K562 (cell line): ENCODE results near the gene ALK. TPM values are rescaled to one million over a fixed set of nuclear protein-coding genes. Genes with fewer than 3 reads are reported as not detected.

Experiments
- ATAC-seq: fragments of 200-7000 bp; cut with Tn5 transposase; 3 replicates; pipeline ENCODE4 v1.9.1; 2020; ENCODE audit warnings: moderate library complexity
- BruUV-seq: library from RNA; stranded (reverse); fragments of 400-500 nt; replicated peaks from 2 replicates; lab custom pipeline; 2021; lab: Mats Ljungman, UMichigan
- CTCF ChIA-PET: fragments of 300-600 bp; formaldehyde crosslinking; extraction: SDS; loops from one replicate; lab custom pipeline; 2021; ENCODE audit warnings: low intra/inter-chr PET ratio; lab: Yijun Ruan, JAX
- POLR2A ChIA-PET: fragments of 300-600, 350-650 bp; sonication (Branson Sonifier 250); formaldehyde crosslinking; extraction: SDS; loops from one replicate; lab custom pipeline; 2021; ENCODE audit warnings: antibody characterized with exemption, inconsistent platforms; lab: Yijun Ruan, JAX
- DNase-seq, 4 experiments: peaks; one replicate each; pipeline versions ENCODE4 v3.0.0 to v3.0.0-alpha.2; 2011 to 2018; ENCODE audit warnings: low spot score in 3 of 4, mixed read lengths in 3 of 4; ENCODE audit errors: extremely low read depth in 1 of 4
- FAIRE-seq: peaks from 2 replicates; lab custom pipeline; 2011; peaks lifted over from hg19 to GRCh38; lab: Jason Lieb, UNC
- H2AFZ ChIP-seq: 2 replicates; pipeline ENCODE4 v1.6.0; 2011; ENCODE audit warnings: low read depth, low read length, control low read depth, inconsistent platforms
- H3K27ac ChIP-seq: fragments of 200-600 bp; 3 replicates; pipeline ENCODE4 v1.8.0; 2011; ENCODE audit warnings: low read depth, mild to moderate bottlenecking, control low read depth, inconsistent platforms, low read length, moderate library complexity, mixed read lengths; ENCODE audit errors: extremely low read depth
- H3K27me3 ChIP-seq, 2 experiments: fragments of 300-600 bp in 1 of 2; 2 replicates in 1 of 2; 3 replicates in 1 of 2; pipeline versions ENCODE4 v1.6.0 to v1.8.0; 2011; ENCODE audit warnings: inconsistent platforms in 2 of 2, low read length in 2 of 2, mild to moderate bottlenecking in 1 of 2, mixed read lengths in 1 of 2, moderate library complexity in 1 of 2; ENCODE audit not compliant: control insufficient read depth in 2 of 2, insufficient read depth in 2 of 2
- H3K36me3 ChIP-seq: fragments of 300-600 bp; 3 replicates; pipeline ENCODE4 v1.8.0; 2011; ENCODE audit warnings: mild to moderate bottlenecking, low read length, inconsistent platforms; ENCODE audit not compliant: control insufficient read depth, insufficient read depth
- H3K4me1 ChIP-seq, 2 experiments: fragments of 200-600 bp in 1 of 2; replicated peaks in 1 of 2; 2 replicates in 1 of 2; 3 replicates in 1 of 2; pipeline versions ENCODE4 v1.5.1 to v1.8.0; 2011; ENCODE audit warnings: inconsistent platforms in 2 of 2, low read length in 2 of 2, mild to moderate bottlenecking in 1 of 2, mixed read lengths in 1 of 2, moderate library complexity in 1 of 2; ENCODE audit not compliant: control insufficient read depth in 2 of 2, insufficient read depth in 2 of 2
- H3K4me2 ChIP-seq: 2 replicates; pipeline ENCODE4 v1.6.1; 2011; ENCODE audit warnings: low read length, control low read depth, inconsistent platforms, mixed read lengths; ENCODE audit not compliant: insufficient read depth
- H3K4me3 ChIP-seq: fragments of 200-600 bp; sonication (generic), shearing (Covaris generic); 2 replicates; pipeline ENCODE4 v1.5.1; 2016; ENCODE audit warnings: control low read depth, inconsistent platforms
- H3K79me2 ChIP-seq: fragments of 200-600 bp; 3 replicates; pipeline ENCODE4 v1.8.0; 2011; ENCODE audit warnings: low read length, inconsistent platforms; ENCODE audit not compliant: control insufficient read depth, insufficient read depth
- H3K9ac ChIP-seq, 2 experiments: 2 replicates each; pipeline versions ENCODE4 v1.6.0 to v1.6.1; 2011; ENCODE audit warnings: low read depth in 2 of 2, low read length in 2 of 2, control low read depth in 1 of 2, inconsistent platforms in 1 of 2, mild to moderate bottlenecking in 1 of 2, mixed read lengths in 1 of 2; ENCODE audit not compliant: insufficient read depth in 1 of 2
- H3K9me1 ChIP-seq: one replicate; pipeline ENCODE4 v1.6.0; 2011; ENCODE audit warnings: inconsistent platforms, mild to moderate bottlenecking, low read length, moderate library complexity; ENCODE audit not compliant: control insufficient read depth, insufficient read depth
- H3K9me3 ChIP-seq: replicated peaks from 2 replicates; pipeline ENCODE4 v1.5.1; 2011; ENCODE audit warnings: low read depth, low read length, inconsistent platforms; ENCODE audit not compliant: control insufficient read depth, insufficient read depth
- H4K20me1 ChIP-seq: replicated peaks from 2 replicates; pipeline ENCODE4 v1.6.1; 2011; ENCODE audit warnings: low read length, inconsistent platforms, mixed read lengths; ENCODE audit not compliant: control insufficient read depth, insufficient read depth
- CEBPZ ChIP-seq: fragments of 150-350 bp; IDR thresholded peaks from 2 replicates; pipeline ENCODE4 v1.6.1; 2014; ENCODE audit warnings: low read depth, mild to moderate bottlenecking, low read length, borderline replicate concordance
- E2F3 ChIP-seq: fragments of 250-450 bp; sonication (Bioruptor Pico); IDR thresholded peaks from 2 replicates; pipeline ENCODE4 v1.4.0; 2020; ENCODE audit warnings: mild to moderate bottlenecking
- FOXA3 ChIP-seq, 2 experiments: fragments of 450-650 bp in 1 of 2; sonication (generic) in 1 of 2; formaldehyde crosslinking; IDR thresholded peaks in 1 of 2; conservative IDR thresholded peaks in 1 of 2; 2 replicates each; pipeline versions ENCODE4 v1.4.0 to v1.8.0; 2020 to 2022; ENCODE audit warnings: mild to moderate bottlenecking in 2 of 2, missing genetic modification reagents in 1 of 2
- FOXJ3 ChIP-seq: sonication (generic); formaldehyde crosslinking; IDR thresholded peaks from 2 replicates; pipeline ENCODE4 v1.4.0; 2020; ENCODE audit warnings: mild to moderate bottlenecking, missing genetic modification reagents
- GTF2A2 ChIP-seq: IDR thresholded peaks from 2 replicates; pipeline ENCODE4 v1.6.1; 2016; ENCODE audit warnings: mild to moderate bottlenecking, missing genetic modification characterization, missing compliant biosample characterization
- HDAC6 ChIP-seq: IDR thresholded peaks from 2 replicates; pipeline ENCODE4 v1.6.1; 2012; ENCODE audit warnings: low read depth, mild to moderate bottlenecking, control low read depth, inconsistent platforms, low read length, moderate library complexity
- HMG20A ChIP-seq: fragments of 450-650 bp; formaldehyde crosslinking; conservative IDR thresholded peaks from 2 replicates; pipeline ENCODE4 v1.4.0; 2020; ENCODE audit warnings: mild to moderate bottlenecking, mixed read lengths
- HOXB6 ChIP-seq: fragments of 250-450 bp; sonication (Bioruptor Pico); IDR thresholded peaks from 2 replicates; pipeline ENCODE4 v1.5.1; 2022; ENCODE audit warnings: mild to moderate bottlenecking, borderline replicate concordance
- PPARD ChIP-seq: fragments of 250-450 bp; sonication (Bioruptor Pico); IDR thresholded peaks from 2 replicates; pipeline ENCODE4 v1.8.0; 2022; ENCODE audit warnings: inconsistent platforms, mild to moderate bottlenecking, moderate library complexity
- TCF3 ChIP-seq: sonication (generic); formaldehyde crosslinking; IDR thresholded peaks from 2 replicates; pipeline ENCODE4 v1.4.0; 2020; ENCODE audit warnings: mild to moderate bottlenecking, missing genetic modification reagents
- ZNF707 ChIP-seq: fragments of 250-450 bp; sonication (Bioruptor Pico); conservative IDR thresholded peaks from 2 replicates; pipeline ENCODE4 v1.8.0; 2022; ENCODE audit warnings: inconsistent platforms, mild to moderate bottlenecking, moderate library complexity
- WGBS: fragments of 100-300 bp; shearing (Covaris generic); methylation state at CpG from one replicate; pipeline ENCODE4 v1.1.6; 2016; ENCODE audit warnings: low coverage, mixed read lengths; ENCODE audit not compliant: insufficient coverage; ENCODE audit errors: missing lambda C conversion rate; 5-methylcytosine and 5-hydroxymethylcytosine counted together
- in situ Hi-C: fragments of 300-500 bp; cut with MboI; formaldehyde crosslinking; loops from 4 replicates; pipeline ENCODE4 v1.15.0; 2018; ENCODE audit warnings: inconsistent platforms, mixed read lengths
- intact Hi-C: fragments of 100-400 bp; cut with micrococcal nuclease; formaldehyde crosslinking; loops from 2 replicates; pipeline ENCODE4 v1.14.2; 2022
- polyA plus RNA-seq, 8 experiments: library from polyadenylated mRNA; depleted of rRNA in 4 of 8; stranded (reverse) in 5 of 8; unstranded in 3 of 8; fragments of >200 nt; fragmentation: Nextera tagmentation in 2 of 8; fragmentation: Illumina TruSeq in 1 of 8; extraction: Ambion mirVana in 2 of 8; extraction: Trizol in 1 of 8; gene quantifications; 2 replicates each; pipeline versions ENCODE4 v1.2.1 to v1.2.3, GENCODE V29; 2011 to 2014; ENCODE audit warnings: inconsistent platforms in 1 of 8, missing spikeins in 1 of 8
- total RNA-seq, 7 experiments: library from RNA; depleted of rRNA in 6 of 7; stranded (reverse); fragments of >200 nt in 6 of 7; fragmentation: Illumina TruSeq in 2 of 7; extraction: Trizol in 2 of 7; gene quantifications; 2 replicates each; pipeline versions ENCODE4 v1.2.1 to v1.2.3, GENCODE V29; 2011 to 2021; ENCODE audit warnings: low replicate concordance in 1 of 7
- TF ChIP-seq, protein P1 (sequence below): fragments of 450-650 bp; IDR thresholded peaks from 2 replicates; pipeline ENCODE4 v1.6.1; 2016

The ALK gene
- total and polyA plus RNA-seq, 9 of the 15 experiments (the other 6 are each of a cell fraction or from before 2014, with no cell fraction given) = not detected

DNA sequence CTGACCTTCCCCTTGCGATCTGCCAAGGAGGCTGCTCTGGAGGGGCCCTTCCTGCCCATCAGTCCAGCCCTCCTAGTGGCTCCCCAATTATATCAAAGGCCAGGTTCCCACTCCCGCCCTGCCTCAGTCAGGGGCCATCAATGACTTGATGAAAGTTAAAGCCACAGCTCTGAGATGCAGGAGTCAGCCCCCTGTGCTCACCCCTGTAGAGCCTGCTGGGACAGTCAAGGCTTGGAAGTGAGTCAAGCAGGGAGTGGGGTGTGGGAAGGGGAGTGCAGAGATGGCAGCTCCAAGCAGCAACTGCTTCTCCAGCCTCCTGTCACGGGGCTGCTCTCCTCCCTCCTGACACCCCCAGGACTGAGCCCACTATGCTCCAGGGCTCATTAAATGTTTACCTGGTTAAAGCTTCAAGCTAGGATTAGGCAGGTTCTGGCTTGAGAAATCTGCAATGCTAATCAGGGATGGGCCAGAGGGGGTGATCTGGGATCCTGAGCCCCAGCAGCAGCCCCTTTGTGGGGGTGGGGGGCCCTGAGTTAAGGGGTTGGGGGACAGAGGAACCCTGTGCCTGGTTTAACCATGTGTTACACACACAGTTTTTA is 42.7 kb upstream of the ALK start:
- TF ChIP-seq FOXA3 (CRISPR knock-in tag; conservative IDR thresholded peaks at IDR 0.05 in 1 of 2, IDR thresholded peaks at IDR 0.05 in 1 of 2) (no peak), CEBPZ (no peak), FOXJ3 (no peak), HOXB6 (CRISPR knock-in tag) (no peak), HDAC6 (no peak), GTF2A2 (tag) (no peak), PPARD (CRISPR knock-in tag) (no peak), E2F3 (CRISPR knock-in tag) (no peak), HMG20A (no peak), TCF3 (CRISPR knock-in tag) (no peak), ZNF707 (CRISPR knock-in tag) (no peak)
- TF ChIP-seq, protein P1, sequence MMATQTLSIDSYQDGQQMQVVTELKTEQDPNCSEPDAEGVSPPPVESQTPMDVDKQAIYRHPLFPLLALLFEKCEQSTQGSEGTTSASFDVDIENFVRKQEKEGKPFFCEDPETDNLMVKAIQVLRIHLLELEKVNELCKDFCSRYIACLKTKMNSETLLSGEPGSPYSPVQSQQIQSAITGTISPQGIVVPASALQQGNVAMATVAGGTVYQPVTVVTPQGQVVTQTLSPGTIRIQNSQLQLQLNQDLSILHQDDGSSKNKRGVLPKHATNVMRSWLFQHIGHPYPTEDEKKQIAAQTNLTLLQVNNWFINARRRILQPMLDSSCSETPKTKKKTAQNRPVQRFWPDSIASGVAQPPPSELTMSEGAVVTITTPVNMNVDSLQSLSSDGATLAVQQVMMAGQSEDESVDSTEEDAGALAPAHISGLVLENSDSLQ = no peak
- Histone ChIP-seq H3K9ac (no peak overlapping the region), H3K4me3 (no peak overlapping the region), H4K20me1 (0 out of 2 replicates have a peak, but pooled peaks cover 5% of the 10 kb centered on the region), H3K4me1 (no peaks in the 10 kb centered on the region), H3K79me2 (no peaks in the 10 kb centered on the region), H3K27ac (no peak overlapping the region), H2AFZ (no peak overlapping the region), H3K9me1 (no peaks in the 10 kb centered on the region), H3K36me3 (no peaks in the 10 kb centered on the region), H3K9me3 (no peaks in the 10 kb centered on the region), H3K27me3 (peaks cover 0 to 8% of the 10 kb centered on the region in 2 experiments; a peak in 2 of 5 replicates), H3K4me2 (no peak overlapping the region)
- ATAC-seq = no peak
- no peak for DNase-seq
- 0% methylated on average over 3 of the region's 3 CpGs for WGBS
- no TSS peak for BruUV-seq
- CTCF ChIA-PET = no interaction called here
- FAIRE-seq = no peak
- POLR2A ChIA-PET = interaction anchor here (0.7 kb wide), 1 partner anchor 99 kb away, joined by 3 read pairs; no protein-coding TSS in a partner anchor
- in situ Hi-C loops (no loop called here), intact Hi-C loops (no loop called here)
